Fibroblast of the aortic adventitia (primary cell): ENCODE measurements around the gene CCNF. TPM values are rescaled to one million over a fixed set of nuclear protein-coding genes. Genes with fewer than 3 reads are reported as not detected.

ENCODE experiments used
- DNase-seq: peaks from one replicate; pipeline ENCODE4 v3.0.0-alpha.2; 2010; ENCODE audit warnings: low read depth
- H3K4me3 ChIP-seq: 2 replicates; pipeline ENCODE4 v1.5.1; 2011; ENCODE audit warnings: low read depth, mild to moderate bottlenecking, control low read depth, low read length, moderate library complexity
- CTCF ChIP-seq: IDR thresholded peaks from 2 replicates; pipeline ENCODE4 v1.5.1; 2011; ENCODE audit warnings: mild to moderate bottlenecking, low read length, control low read depth, inconsistent platforms; ENCODE audit not compliant: insufficient read depth
- total RNA-seq: library from RNA; depleted of rRNA; stranded (reverse); fragments of >200 nt; gene quantifications from 2 replicates; pipeline ENCODE4 v1.2.3, GENCODE V29; 2012; ENCODE audit warnings: low replicate concordance

Gene CCNF
- total RNA-seq, 1 donor = 21.1 TPM

GRCh38 chr16:2420035-2420434 lies 9.2 kb upstream of the CCNF start:
- H3K4me3 ChIP-seq = no peak overlapping the region
- peak; percentile 43 for DNase-seq
- no peak for TF ChIP-seq CTCF

DNA sequence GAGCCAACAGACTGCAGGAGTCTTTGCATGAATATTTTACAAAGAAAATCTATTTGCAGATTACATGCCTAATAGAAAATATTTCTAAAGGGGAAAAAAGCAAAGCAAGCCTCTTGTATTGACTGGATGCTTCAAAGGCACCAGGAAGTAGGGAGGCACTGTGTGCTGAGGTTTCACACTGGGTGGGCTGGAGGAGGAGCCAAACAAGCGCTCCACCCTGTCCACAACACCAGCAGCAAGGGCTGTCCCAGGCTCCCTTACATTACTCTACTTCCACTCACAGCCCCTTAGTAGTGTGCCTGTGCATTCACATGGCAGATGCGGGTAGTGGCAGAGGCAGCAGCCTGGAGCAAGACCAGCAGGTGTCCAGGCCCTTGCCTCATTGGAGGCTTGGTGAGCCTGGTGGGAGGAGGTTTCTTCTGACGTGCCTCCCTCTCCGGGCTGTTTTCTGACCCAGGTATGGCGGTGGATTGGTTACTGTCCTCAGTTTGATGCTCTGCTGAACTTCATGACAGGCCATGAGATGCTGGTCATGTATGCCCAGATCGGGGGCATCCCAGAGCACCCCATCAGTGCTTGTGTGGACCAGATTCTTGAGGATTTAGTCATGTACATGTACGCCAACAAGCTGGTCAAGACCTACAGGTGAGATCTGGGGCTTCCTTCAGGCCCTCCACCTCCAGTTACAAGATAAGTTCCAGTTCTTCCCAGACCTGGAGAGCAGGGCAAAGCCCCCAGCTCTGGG lies 7.0 kb upstream of the CCNF start:
- no peak overlapping the region for H3K4me3 ChIP-seq
- DNase-seq = no peak
- no peak for TF ChIP-seq CTCF

GRCh38 chr16:2424061-2425007 lies 4.9 kb upstream of the CCNF start:
- DNase-seq = no peak
- no peak for TF ChIP-seq CTCF
- H3K4me3 ChIP-seq = no peak overlapping the region

GRCh38 chr16:2425008-2425518 lies 4.2 kb upstream of the CCNF start:
- TF ChIP-seq CTCF = no peak
- no peak overlapping the region for H3K4me3 ChIP-seq
- no peak for DNase-seq

DNA sequence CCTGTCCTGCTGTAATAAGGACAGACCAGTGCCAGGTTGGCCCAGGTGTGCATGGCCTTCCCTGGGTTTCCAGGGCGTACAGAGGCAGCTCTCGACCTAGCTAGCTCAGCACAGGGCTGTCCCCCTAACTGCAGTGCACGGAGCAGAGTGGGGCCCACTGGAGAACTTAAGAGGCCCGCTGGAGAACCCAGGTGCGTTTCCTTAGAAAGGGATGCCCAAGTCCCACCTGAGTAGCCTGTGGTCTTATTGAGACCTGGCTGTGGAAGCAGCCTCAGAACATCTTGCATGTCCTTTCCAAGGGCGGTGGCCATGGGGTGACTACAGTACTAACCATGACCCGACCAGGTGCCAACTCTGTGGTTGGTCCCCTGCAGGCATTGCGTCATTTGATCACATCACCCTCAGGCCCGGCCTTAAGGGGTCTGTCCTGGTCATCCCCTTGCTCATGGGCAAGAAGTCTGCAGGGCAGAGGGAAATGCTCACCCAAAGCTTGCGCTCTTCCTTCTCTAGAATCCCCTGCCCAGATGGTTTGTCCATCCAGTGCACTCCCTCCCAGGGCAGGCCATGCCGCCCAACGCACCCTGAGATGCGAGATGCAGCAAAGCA lies 3.3 kb upstream of the CCNF start:
- H3K4me3 ChIP-seq = no peak overlapping the region
- TF ChIP-seq CTCF = no peak
- no peak for DNase-seq

DNA sequence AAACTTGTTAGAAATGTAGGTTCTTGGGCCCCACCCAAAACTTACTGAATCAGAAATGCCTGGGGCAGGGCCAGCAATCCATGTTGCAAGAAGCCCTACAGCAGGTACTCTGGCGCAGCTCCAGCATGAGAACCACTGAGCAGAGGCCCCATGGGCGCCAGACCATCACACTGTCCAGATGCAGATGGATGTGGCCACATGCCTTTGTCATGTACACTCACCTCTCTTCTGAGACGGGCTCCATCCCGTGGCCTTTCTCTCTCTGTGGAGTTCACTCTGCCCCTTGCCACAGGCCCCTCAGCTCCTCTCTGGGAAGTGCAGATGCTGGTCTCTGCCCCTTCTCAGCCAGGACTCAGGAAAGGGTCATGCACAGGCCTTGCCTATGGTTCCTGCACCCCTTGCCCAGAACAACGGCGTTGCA lies 2.3 kb upstream of the CCNF start:
- no peak for TF ChIP-seq CTCF
- H3K4me3 ChIP-seq = no peak overlapping the region
- DNase-seq = no peak
